GM19467 (cell line): ENCODE measurements around the gene GNAT2.

Experiments
- ATAC-seq: cut with Tn5 transposase; IDR thresholded peaks from one replicate; pipeline ENCODE4 v1.9.1; 2021; ENCODE audit warnings: mild to moderate bottlenecking, moderate library complexity; ENCODE audit not compliant: unreplicated experiment

Gene GNAT2

DNA sequence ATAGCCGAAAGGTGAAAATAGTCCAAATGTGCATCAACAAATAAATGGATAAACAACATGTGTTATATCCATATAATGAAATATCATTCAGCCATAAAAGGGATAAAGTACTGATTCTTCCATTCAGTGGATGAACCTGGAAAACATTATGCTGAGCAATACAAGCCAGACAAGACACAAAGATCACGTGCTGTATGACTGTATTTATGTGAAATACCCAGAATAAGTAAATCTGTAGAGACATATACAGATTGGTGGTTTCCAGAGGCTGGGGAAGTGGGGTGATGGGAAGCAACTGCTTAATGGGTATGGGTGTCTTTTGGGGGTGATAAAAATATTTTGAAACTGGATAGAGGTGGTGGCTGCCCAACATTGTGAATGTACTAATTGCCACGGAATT, 23.2 kb upstream of the GNAT2 start:
- no peak for ATAC-seq

DNA sequence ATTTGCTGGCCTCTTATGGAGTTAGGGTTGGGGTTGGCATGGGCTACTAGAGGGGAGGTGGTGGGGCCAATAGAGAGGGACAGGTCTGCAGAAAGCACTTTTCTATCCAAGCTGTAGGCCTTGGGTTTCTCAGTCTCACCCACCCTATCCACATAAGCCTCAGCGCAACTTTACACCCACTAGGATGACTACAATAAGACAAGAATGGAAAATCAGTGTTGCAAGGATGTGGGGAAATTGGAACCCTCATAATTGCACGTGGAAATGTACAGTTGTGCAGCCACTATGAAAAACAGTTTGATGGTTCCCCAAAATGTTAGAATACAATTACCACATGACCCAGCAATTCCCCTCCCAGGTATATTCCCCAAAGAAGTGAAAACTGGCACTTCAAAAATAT, 22.4 kb upstream of the GNAT2 start:
- ATAC-seq: no peak

DNA sequence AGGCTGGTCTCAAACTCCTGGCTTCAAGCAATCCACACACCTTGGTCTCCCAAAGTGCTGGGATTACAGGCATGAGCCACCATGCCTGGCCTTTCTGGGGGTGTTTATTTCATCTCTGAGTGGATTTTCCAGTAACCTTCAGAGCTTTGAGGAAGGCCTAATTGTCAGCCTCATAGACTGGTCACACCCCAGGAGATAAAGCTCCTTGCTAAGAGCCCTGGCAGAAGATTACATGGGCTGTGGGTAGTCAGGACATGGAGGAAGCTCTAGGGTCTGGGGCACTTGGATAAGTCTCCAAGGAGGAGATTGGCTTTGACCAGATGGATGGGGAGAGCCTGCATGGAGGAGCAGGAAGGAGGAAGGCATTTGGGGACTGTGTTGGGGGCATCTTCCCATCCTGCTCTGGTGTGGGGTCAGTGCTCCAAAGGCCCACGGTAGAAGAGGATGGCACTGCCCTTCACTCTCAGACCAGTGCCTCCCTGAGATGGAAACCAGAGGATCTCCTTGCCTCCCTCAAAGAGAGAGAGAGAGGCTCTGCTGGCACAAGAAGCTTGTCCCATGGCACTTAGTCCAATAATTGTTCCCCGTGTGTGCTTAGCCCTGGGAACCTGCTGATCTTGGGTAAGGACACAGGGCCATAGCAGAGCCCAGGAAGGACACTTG, 21.8 kb upstream of the GNAT2 start:
- ATAC-seq: no peak

DNA sequence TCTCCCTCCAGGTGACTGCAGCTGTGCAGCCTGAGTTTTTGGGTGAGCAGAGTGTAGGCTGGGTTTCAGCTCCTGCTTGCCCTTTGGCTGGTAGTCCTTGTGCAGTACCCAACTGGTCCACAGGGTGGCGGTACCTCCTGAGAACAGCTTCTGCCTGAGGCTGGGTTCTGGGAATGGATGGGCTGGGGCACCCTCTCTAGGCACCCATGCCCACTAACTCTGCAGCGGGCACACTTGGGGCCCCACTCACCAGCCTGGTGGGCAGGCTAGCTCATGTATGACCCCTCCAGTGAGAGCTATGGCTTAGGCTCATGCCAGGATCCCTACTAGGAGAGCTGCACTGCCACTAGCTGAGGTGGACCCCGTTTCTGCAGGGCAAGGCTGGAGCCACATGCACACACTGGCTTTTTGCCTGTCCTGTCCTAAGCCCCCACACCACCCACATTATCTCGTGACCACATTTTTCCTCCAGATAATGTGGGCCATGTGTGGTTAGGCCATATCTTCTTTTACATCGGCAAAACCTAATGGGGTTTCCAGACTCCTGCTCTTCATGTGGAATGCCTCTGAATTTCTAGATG, 21.0 kb upstream of the GNAT2 start:
- ATAC-seq: no peak

DNA sequence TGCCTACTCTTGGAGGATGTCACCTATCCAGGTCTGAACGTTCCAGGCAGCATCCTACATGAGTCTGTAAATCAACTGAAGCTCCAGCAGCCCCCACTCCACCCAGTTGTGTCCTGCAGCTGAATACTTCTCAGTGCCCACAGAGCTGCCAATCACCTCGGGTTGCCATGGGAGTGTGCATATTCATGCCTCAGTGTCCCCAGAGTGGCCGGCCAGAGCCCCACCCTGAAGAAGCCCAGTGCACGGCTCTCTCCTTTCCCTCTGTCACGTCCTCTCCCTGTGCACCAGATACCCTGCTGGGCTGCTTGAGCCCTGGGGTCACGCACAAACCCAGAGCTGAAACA, 20.4 kb upstream of the GNAT2 start:
- no peak for ATAC-seq

DNA sequence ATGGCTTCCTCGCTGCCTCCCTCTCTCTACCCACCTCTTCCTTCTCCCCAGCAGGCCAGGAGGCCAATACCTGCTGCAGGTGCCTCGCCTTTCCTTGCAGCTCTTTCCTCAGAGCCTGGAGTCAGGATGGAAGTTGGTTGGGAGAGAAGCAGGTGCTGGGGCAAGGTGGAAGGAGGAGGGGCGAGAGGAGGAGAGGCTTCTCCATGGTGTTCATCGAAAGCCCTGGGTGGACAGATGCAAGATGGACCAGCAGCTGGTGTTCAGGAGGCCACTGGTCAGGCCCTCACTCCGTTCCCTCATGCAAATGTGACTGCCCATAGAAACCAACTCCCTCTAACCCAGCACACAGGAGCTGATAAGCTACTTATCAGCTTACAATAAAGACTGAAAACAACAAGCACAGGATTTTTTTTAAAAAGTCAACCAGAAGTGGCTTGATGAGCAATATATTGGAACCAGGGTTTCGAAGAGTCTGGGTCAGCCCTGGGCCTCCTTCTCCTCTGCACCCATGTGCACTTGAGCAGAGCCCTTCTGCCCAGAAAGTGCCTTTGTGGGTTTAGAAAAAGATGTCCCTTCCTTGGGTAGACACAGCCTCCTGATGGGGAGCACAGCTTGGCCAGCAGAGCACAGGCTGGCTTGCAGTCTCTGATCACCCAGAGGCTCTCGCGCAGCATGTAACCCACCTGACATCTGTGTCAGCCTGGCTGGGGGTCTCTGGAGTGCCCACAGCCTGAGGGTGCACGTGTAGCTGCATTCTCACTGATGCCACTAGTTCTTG, 19.8 kb upstream of the GNAT2 start:
- no peak for ATAC-seq

DNA sequence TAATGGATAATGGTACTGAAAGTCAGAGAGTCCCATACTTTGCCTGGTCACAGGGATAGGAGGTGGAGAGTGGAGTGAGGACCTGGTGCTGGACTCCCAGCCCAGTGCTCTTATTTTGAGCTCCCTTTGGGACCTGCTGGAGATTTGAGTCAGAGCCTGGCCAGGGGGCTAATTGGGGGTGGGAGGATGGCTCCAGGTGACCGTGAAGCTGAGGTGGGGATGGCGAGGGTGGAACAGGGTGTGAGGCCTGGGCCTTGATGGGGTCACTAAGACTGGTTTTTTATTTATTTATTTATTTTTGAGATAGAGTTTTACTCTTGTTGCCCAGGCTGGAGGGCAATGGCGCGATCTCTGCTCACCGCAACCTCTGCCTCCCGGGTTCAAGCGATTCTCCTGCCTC, 18.0 kb upstream of the GNAT2 start:
- no peak for ATAC-seq

DNA sequence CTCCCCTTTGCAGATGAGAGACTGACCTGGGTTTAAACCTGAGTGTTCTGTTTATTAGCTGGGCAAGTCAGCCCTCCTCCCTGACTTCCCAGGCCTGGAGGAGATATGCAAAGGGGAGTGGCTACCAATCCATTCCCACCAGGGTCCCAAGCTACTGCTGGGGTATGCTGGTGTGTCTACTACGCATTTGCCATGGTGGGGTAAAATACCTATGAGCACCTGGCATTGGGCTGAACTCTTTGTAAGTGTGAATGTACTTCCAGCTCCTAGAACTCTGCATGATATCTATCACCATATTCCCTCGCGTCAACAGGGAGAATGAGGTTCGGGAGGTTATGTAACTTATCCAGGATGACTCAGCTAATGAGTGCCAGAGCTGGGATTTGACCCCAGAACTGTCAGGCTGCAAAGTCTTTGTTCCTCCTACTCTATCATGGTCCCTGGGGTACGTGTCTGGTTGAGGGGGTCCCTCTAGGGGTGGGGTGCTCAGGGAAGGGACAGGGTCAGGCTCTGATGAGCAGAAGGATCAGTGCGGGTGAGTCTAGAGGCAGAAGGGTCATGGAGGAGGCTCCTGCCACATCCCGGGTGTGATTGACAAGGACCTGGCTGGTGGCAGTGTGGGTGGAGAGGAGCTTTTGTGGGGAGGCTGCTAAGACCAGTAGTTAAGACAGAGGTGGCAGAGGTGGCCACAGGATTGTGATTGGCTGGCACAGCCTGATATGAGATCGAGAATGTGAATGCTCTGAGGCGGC, 17.0 kb upstream of the GNAT2 start:
- no peak for ATAC-seq

DNA sequence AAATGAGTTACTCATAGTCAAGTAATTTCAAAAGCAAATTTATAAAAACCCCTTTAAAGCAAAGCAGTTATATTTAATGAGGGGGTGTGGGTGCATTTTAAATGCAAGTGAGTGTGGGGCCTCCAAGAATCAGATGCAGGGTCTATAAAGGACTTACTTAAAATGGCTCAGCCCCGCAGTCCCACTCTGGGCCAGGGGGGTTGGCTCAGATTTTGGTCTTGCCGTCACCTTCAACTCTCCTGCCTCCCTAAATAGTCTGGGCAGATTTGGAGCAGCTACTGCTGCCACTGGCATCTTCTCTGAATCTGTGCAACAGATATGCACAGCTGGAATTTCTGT, 16.4 kb upstream of the GNAT2 start:
- ATAC-seq: no peak

DNA sequence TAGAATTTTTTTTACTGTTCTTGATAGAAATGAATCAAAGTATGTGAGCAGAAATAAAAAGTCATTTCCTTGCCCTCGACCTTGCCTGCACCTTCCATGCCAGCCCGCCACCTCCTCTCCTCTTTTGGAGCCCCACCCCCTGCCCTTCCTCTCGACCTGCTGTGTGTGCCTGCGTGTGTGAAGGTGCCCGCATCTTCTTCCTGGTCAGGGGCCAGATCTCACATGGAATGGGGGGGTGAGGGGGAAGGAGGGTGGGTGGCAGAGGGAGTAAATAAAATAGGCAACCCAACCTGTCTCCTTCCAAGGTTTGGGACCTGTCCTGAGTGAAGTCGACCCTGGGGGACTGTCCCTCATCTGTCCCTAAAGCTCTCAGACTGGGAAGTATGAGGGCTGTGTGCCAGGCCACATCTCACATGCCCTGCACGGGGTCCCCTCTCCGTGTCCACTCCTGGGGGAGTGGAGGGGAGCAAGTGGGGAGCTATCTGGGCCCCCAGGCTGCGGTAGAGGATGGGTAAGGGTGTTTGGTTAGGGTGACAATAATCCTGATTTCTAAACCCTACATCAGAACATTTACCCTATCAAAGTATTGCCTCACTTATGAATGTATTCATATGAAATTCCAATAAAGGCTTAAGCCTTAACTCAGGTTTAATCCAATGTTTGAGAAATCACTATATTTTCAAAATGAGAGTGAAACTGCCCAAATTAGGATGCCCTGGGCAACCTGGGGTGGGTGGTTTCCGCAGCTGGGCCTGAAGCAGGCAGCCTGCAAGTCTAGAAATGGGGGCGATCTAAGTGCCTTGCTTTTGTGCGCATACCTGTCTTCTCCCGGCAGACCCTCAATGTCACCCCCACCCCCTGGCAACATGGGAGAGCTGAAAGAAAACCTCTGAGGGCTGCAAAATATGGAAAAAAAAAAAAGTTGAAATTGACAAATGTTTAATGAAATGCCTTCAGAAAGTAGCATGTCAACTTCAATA, 15.6 kb upstream of the GNAT2 start:
- no peak for ATAC-seq

DNA sequence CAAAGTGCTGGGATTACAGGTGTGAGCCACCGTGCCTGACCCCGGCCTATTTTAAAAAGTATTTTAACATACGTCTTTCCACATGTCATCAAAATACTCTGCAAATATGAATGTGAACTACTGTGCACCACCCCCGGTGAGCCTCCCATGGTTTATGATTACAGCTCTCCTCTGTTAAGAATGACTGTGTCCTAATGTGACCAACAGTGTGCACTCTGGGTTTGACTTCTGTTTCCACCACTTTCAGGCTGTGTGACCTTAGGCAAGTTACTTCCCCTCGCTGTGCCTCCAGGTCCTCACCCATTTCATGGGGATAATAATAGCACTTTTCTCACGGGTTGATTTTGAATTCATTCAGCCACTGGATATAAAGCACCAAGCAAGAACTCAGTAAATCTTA, 14.9 kb upstream of the GNAT2 start:
- no peak for ATAC-seq

DNA sequence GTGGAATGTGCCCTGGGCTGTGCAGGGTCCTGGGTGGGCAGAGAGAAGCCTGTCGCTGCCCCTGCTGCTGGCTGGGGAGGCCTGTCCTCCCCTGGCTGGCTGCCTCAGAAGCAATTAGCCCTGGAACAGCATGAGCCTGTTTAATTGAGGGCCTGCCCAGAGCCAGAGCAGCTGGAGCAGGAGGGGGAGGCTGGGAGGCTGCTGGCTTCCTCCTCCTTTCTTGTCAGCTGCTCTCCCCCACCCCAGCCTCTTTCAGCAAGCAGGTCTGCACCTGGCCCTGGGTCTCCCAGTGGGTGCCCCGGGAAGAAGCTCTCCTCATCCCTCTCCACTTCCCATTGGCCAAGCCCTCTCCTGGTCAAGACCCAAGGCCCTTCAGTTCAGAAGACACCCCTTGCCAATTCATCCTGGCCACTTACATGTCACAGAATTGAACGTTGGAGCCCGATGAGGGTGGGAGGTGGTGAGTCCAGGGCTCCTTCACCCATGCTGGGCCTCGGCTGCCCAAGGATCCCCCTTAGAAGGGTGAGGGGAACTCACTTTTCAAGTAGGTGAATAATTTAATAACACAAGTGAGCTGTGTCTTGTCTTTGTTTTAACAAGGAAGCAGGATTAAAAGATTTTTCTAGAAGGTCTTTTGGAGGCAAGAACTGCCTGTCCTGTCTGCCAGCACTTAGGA, 13.4 kb upstream of the GNAT2 start:
- ATAC-seq: no peak

DNA sequence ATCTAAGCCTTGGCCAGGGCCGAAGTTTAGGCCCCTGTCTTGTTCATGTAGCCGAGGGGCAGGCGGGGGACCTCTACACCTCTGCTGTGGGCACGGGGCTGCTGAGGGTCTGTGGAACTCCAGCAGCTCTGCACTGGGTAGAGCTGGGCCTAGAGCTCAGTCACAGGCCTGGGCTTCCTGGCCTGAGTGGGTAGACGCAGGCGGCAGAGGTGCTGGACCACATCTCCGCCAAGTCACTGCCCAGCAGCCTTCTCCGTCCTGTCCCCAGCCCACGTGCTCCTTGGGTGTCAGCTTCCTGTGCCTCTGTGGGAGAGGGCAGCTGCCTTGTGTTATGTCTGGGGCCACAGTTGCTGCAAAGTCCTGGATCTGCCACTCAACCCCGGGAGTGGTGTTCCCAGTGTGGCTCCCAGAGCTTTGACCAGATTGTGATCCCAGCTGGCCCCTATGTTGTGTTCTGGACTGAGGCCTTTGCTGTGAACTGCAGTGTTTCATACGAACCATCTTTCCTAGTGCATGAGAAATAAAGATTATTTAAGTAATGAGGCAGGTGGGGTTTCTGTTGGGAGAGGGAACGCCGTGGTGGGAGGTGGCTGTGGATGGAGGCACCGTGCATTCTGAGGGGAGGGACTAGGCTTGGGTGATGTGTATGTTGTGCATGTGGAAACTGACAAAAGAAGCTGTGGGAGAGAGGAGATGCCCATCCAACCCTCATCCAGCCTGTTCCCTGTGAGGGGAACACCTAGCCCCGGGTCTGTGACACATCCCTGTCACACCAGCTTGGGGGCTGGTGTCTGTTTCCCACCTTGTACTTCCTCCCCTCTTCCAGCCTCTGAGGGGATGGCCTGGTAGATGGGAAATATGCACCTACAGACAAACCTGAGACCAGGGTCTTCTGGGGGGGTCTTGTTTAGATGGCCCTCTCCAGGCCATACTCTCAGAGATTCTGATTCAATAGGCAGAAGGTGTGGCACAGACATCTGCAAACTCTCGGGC, 12.4 kb upstream of the GNAT2 start:
- no peak for ATAC-seq

DNA sequence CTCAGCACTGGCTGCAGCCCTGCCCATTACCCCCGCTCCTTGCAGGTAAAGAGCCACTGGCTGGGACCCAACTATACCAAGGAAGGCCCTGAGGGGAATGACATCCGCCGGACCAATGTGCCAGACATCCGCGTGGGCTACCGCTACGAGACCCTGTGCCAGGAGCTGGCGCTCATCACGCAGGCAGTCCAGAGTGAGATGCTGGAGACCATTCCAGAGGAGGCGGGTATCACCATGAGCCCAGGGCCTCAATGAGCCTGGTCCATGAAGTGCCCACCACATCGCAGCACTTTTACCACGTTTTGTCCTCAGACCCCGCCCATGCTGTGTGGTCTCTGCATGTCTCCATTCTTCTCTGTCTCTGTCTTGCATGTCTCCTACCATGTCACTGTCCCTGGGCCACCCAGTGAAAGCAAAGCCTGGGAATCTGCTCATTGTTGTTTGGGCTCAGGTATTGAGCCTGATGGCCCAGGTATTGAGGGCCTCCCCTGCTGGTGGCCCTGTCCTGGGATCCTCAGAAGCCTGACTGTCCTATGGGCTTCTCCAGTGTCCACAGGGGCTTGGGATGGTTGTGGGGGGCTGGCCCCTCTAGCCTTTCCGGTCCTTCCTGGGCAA, 11.6 kb upstream of the GNAT2 start:
- no peak for ATAC-seq

DNA sequence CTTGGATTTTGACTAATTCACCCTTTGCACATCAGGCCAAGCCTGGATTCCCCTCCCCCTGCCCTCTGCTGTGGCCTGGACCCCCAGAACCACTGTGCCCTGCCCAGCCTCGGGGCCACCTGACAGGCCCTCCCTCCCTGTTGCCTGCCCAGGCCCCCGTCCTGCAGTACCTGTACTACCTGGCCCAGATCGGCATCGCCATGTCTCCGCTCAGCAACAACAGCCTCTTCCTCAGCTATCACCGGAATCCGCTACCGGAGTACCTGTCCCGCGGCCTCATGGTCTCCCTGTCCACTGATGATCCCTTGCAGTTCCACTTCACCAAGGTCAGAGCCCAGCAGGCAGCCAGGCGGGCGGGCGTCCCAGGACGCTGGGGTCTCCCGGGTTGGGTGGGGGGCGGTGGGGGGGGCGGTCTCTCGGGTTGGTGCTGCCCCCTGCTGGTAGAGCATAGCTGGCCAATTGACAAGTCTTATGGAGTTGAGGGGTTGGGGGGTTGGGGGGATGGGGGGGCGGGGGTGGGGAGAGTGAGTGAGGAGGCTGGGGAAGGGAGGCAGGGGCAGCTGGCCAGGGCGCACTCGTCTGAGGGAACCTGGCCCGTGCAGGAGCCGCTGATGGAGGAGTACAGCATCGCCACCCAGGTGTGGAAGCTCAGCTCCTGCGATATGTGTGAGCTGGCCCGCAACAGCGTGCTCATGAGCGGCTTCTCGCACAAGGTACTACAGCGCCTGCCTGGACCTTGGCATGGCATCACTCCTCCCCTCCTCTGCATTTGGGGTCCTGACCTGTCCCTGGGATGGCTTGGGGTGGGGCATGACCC, 10.9 kb upstream of the GNAT2 start:
- no peak for ATAC-seq

DNA sequence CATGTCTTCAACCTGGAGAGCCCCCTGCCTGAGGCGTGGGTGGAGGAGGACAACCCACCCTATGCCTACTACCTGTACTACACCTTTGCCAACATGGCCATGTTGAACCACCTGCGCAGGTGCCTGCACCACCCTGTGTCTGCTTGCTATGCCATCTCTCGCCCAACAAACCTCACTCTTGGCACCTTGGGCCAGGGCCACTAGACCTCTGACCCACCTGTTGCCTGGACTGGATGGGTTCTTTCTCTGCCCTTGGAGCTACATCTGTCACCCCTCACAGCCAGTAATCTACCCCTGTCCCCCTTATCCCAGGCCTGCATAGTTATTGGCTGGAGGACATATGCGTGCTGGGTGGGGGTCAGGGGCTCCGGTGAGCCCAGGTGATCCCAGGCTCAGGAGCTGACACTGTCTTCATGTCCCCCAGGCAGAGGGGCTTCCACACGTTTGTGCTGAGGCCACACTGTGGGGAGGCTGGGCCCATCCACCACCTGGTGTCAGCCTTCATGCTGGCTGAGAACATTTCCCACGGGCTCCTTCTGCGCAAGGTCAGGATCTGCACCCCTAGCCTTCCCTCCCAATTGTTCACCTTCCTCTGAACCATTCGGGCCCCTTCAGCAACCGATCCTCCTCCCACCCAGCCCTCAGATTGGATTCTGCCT, 10.1 kb upstream of the GNAT2 start:
- ATAC-seq: no peak
